K562 (cell line): Measurements from ENCODE around the gene ZNF77. TPM values are rescaled to one million over a fixed set of nuclear protein-coding genes. Genes with fewer than 3 reads are reported as not detected.
A peak's percentile ranks its signal among the peaks of the same experiment; 100 is the strongest.

Source experiments
- ATF7 ChIP-seq: fragments of 450-650 bp; IDR thresholded peaks from 2 replicates; pipeline ENCODE4 v1.7.1; 2014; ENCODE audit warnings: mild to moderate bottlenecking, moderate library complexity
- BRCA1 ChIP-seq, 2 experiments: fragments of 450-650 bp in 1 of 2; sonication (generic) in 1 of 2; formaldehyde crosslinking in 1 of 2; IDR thresholded peaks; 2 replicates each; pipeline versions ENCODE4 v1.5.0 to v1.6.1; 2017 to 2020; ENCODE audit warnings: mild to moderate bottlenecking in 1 of 2, missing genetic modification reagents in 1 of 2
- BRD9 ChIP-seq: fragments of 450-650 bp; IDR thresholded peaks from 2 replicates; pipeline ENCODE4 v1.6.1; 2018; ENCODE audit warnings: low read depth; ENCODE audit not compliant: partially characterized antibody
- ESRRB ChIP-seq: fragments of 250-450 bp; sonication (Bioruptor Pico); IDR thresholded peaks from 2 replicates; pipeline ENCODE4 v1.5.0; 2020; ENCODE audit warnings: mild to moderate bottlenecking, moderate library complexity, borderline replicate concordance
- ETS2 ChIP-seq: IDR thresholded peaks from 2 replicates; pipeline ENCODE4 v1.6.1; 2016; ENCODE audit warnings: borderline replicate concordance, missing genetic modification characterization, mild to moderate bottlenecking, moderate library complexity, missing compliant biosample characterization; ENCODE audit not compliant: poor library complexity, severe bottlenecking
- FOXM1 ChIP-seq, 2 experiments: fragments of 450-650 bp in 1 of 2; sonication (generic) in 1 of 2; formaldehyde crosslinking in 1 of 2; IDR thresholded peaks; 2 replicates each; pipeline versions ENCODE4 v1.6.1 to v1.9.0; 2017 to 2022; ENCODE audit warnings: low read depth in 2 of 2, mild to moderate bottlenecking in 2 of 2, missing genetic modification reagents in 1 of 2, moderate library complexity in 1 of 2
- HDAC8 ChIP-seq: fragments of 450-650 bp; IDR thresholded peaks from 2 replicates; pipeline ENCODE4 v1.6.1; 2016; ENCODE audit warnings: mild to moderate bottlenecking, missing genetic modification characterization, moderate library complexity, missing compliant biosample characterization
- HLTF ChIP-seq: fragments of 450-650 bp; IDR thresholded peaks from 2 replicates; pipeline ENCODE4 v1.6.1; 2016
- NR2C2 ChIP-seq, 2 experiments: fragments of 200-800 bp in 1 of 2; sonication (Bioruptor generic) in 1 of 2; sonication (generic) in 1 of 2; formaldehyde crosslinking in 1 of 2; IDR thresholded peaks; 2 replicates each; pipeline versions ENCODE4 v1.6.1 to v1.8.0; 2016 to 2022; ENCODE audit warnings: mild to moderate bottlenecking in 1 of 2, missing compliant biosample characterization in 1 of 2, missing genetic modification characterization in 1 of 2, missing genetic modification reagents in 1 of 2
- RBM34 ChIP-seq: fragments of 200-400 bp; formaldehyde crosslinking; IDR thresholded peaks from 2 replicates; pipeline ENCODE4 v1.6.1; 2018; ENCODE audit warnings: low read length, borderline replicate concordance; ENCODE audit not compliant: insufficient read depth
- RCOR1 ChIP-seq, 2 experiments: IDR thresholded peaks; 2 replicates each; pipeline ENCODE4 v1.6.1; 2012; ENCODE audit warnings: low read depth in 2 of 2, low read length in 2 of 2, borderline replicate concordance in 1 of 2, improper control_type of control experiment in 1 of 2
- SMAD4 ChIP-seq: fragments of 250-450 bp; sonication (Bioruptor Pico); conservative IDR thresholded peaks from 2 replicates; pipeline ENCODE4 v1.8.0; 2021; ENCODE audit warnings: inconsistent platforms, mild to moderate bottlenecking, moderate library complexity
- SMARCE1 ChIP-seq: fragments of 450-650 bp; IDR thresholded peaks from 2 replicates; pipeline ENCODE4 v1.7.1; 2016; ENCODE audit warnings: mild to moderate bottlenecking
- SREBF2 ChIP-seq: sonication (generic); formaldehyde crosslinking; IDR thresholded peaks from 2 replicates; pipeline ENCODE4 v1.4.0; 2020; ENCODE audit warnings: mild to moderate bottlenecking, missing genetic modification reagents
- YY1 ChIP-seq, 3 experiments: IDR thresholded peaks; 2 replicates each; pipeline ENCODE4 v1.6.1; 2011; ENCODE audit warnings: low read length in 2 of 3, mild to moderate bottlenecking in 2 of 3, moderate library complexity in 2 of 3, borderline replicate concordance in 1 of 3, control low read depth in 1 of 3, low read depth in 1 of 3; ENCODE audit not compliant: insufficient read depth in 3 of 3, insufficient replicate concordance in 2 of 3, control insufficient read depth in 1 of 3, insufficient read length in 1 of 3; ENCODE audit errors: extremely low read depth in 1 of 3
- ZBED1 ChIP-seq: IDR thresholded peaks from 2 replicates; pipeline ENCODE4 v1.6.1; 2014
- ZNF644 ChIP-seq: fragments of 200-800 bp; sonication (Bioruptor generic); IDR thresholded peaks from 2 replicates; pipeline ENCODE4 v1.6.1; 2016; ENCODE audit warnings: low read depth, missing genetic modification characterization, missing compliant biosample characterization
- polyA plus RNA-seq, 8 experiments: library from polyadenylated mRNA; depleted of rRNA in 4 of 8; stranded (reverse) in 5 of 8; unstranded in 3 of 8; fragments of >200 nt; fragmentation: Nextera tagmentation in 2 of 8; fragmentation: Illumina TruSeq in 1 of 8; extraction: Ambion mirVana in 2 of 8; extraction: Trizol in 1 of 8; gene quantifications; 2 replicates each; pipeline versions ENCODE4 v1.2.1 to v1.2.3, GENCODE V29; 2011 to 2014; ENCODE audit warnings: inconsistent platforms in 1 of 8, missing spikeins in 1 of 8
- total RNA-seq, 7 experiments: library from RNA; depleted of rRNA in 6 of 7; stranded (reverse); fragments of >200 nt in 6 of 7; fragmentation: Illumina TruSeq in 2 of 7; extraction: Trizol in 2 of 7; gene quantifications; 2 replicates each; pipeline versions ENCODE4 v1.2.1 to v1.2.3, GENCODE V29; 2011 to 2021; ENCODE audit warnings: low replicate concordance in 1 of 7
- TF ChIP-seq, protein P1 (sequence below), 2 experiments: fragments of 450-650 bp in 1 of 2; sonication (generic) in 1 of 2; formaldehyde crosslinking in 1 of 2; IDR thresholded peaks in 1 of 2; conservative IDR thresholded peaks in 1 of 2; 2 replicates each; pipeline versions ENCODE4 v1.6.1 to v1.8.1; 2016 to 2023; ENCODE audit warnings: mild to moderate bottlenecking in 2 of 2, moderate library complexity in 2 of 2, inconsistent platforms in 1 of 2, missing genetic modification reagents in 1 of 2
- TF ChIP-seq, protein P2 (sequence below): fragments of 250-450 bp; sonication (Bioruptor Pico); IDR thresholded peaks from 2 replicates; pipeline ENCODE4 v1.8.0; 2021; ENCODE audit warnings: mild to moderate bottlenecking, moderate library complexity
- TF ChIP-seq, protein P3 (sequence below): sonication (generic); formaldehyde crosslinking; IDR thresholded peaks from 2 replicates; pipeline ENCODE4 v1.8.1; 2023; ENCODE audit warnings: mild to moderate bottlenecking, missing genetic modification reagents

The ZNF77 gene
- total and polyA plus RNA-seq, 9 of the 15 experiments (the other 6 are each of a cell fraction or from before 2014, with no cell fraction given), result 4.3 to 14.5 (median 7.7) TPM

GRCh38 chr19:2945575-2946184, 909 bp upstream of the ZNF77 start (continued):
- TF ChIP-seq, protein P1, sequence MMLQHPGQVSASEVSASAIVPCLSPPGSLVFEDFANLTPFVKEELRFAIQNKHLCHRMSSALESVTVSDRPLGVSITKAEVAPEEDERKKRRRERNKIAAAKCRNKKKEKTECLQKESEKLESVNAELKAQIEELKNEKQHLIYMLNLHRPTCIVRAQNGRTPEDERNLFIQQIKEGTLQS (IDR thresholded peaks at IDR 0.05), result peak; percentile 5; the same call in 1 of the 2 replicates
- TF ChIP-seq, protein P1 (CRISPR knock-in tag; conservative IDR thresholded peaks at IDR 0.05), result no peak
- TF ChIP-seq NR2C2 (CRISPR knock-in tag; IDR thresholded peaks at IDR 0.05) (no peak), NR2C2 (tag; IDR thresholded peaks at IDR 0.05) (peak; percentile 78), YY1 (IDR thresholded peaks at IDR 0.05; ENCODE audit: borderline replicate concordance in 1 of 3, control insufficient read depth in 1 of 3, extremely low read depth in 1 of 3, insufficient read depth in 3 of 3, insufficient read length in 1 of 3, insufficient replicate concordance in 2 of 3, low read depth in 1 of 3, low read length in 2 of 3) (peak in 1 of 3 experiments; percentile 39), ETS2 (tag) (no peak), RCOR1 (IDR thresholded peaks at IDR 0.05; ENCODE audit: borderline replicate concordance in 1 of 2, low read depth in 2 of 2, low read length in 2 of 2) (no peak), ESRRB (CRISPR knock-in tag) (no peak), BRCA1 (IDR thresholded peaks at IDR 0.05) (no peak), BRCA1 (CRISPR knock-in tag; IDR thresholded peaks at IDR 0.05) (no peak), ZBED1 (no peak), HDAC8 (peak; percentile 71; the same call in 1 of the 2 replicates), SMAD4 (peak; percentile 92), SMARCE1 (0 out of 2 replicates have a peak, but pooled peaks have one; percentile 23), BRD9 (peak; percentile 40), HLTF (no peak), SREBF2 (CRISPR knock-in tag) (no peak), FOXM1 (IDR thresholded peaks at IDR 0.05; ENCODE audit: low read depth) (no peak), FOXM1 (CRISPR knock-in tag; IDR thresholded peaks at IDR 0.05; ENCODE audit: low read depth) (no peak), RBM34 (no peak), ZNF644 (peak; percentile 6; the same call in 1 of the 2 replicates), ATF7 (peak; percentile 58; the same call in 1 of the 2 replicates)
- TF ChIP-seq, protein P2, sequence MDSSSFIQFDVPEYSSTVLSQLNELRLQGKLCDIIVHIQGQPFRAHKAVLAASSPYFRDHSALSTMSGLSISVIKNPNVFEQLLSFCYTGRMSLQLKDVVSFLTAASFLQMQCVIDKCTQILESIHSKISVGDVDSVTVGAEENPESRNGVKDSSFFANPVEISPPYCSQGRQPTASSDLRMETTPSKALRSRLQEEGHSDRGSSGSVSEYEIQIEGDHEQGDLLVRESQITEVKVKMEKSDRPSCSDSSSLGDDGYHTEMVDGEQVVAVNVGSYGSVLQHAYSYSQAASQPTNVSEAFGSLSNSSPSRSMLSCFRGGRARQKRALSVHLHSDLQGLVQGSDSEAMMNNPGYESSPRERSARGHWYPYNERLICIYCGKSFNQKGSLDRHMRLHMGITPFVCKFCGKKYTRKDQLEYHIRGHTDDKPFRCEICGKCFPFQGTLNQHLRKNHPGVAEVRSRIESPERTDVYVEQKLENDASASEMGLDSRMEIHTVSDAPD (CRISPR knock-in tag), result 0 out of 2 replicates have a peak, but pooled peaks have one; percentile 54
- TF ChIP-seq, protein P3, sequence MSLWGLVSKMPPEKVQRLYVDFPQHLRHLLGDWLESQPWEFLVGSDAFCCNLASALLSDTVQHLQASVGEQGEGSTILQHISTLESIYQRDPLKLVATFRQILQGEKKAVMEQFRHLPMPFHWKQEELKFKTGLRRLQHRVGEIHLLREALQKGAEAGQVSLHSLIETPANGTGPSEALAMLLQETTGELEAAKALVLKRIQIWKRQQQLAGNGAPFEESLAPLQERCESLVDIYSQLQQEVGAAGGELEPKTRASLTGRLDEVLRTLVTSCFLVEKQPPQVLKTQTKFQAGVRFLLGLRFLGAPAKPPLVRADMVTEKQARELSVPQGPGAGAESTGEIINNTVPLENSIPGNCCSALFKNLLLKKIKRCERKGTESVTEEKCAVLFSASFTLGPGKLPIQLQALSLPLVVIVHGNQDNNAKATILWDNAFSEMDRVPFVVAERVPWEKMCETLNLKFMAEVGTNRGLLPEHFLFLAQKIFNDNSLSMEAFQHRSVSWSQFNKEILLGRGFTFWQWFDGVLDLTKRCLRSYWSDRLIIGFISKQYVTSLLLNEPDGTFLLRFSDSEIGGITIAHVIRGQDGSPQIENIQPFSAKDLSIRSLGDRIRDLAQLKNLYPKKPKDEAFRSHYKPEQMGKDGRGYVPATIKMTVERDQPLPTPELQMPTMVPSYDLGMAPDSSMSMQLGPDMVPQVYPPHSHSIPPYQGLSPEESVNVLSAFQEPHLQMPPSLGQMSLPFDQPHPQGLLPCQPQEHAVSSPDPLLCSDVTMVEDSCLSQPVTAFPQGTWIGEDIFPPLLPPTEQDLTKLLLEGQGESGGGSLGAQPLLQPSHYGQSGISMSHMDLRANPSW (CRISPR knock-in tag), result no peak
